GM19238 (cell line): Measurements from ENCODE around the gene BCAS3.
"Not testable (repeated sequence)": the region's sequence is repeated elsewhere in the genome, so short reads cannot be mapped to it uniquely, and the experiment has no call there.

Experiments
- DNase-seq: peaks from one replicate; pipeline ENCODE4 v3.0.0; 2011; ENCODE audit warnings: low spot score; ENCODE audit not compliant: insufficient read length

The BCAS3 gene

GRCh38 chr17:60863892-60864707, 186.4 kb downstream of the BCAS3 start:
- DNase-seq: no peak

GRCh38 chr17:60864708-60865005, 187.0 kb downstream of the BCAS3 start:
- DNase-seq: no peak

- no peak for DNase-seq
These were observed 197.1 kb downstream of the BCAS3 start for GRCh38 chr17:60874772-60875171.

GRCh38 chr17:60886731-60887613, 209.3 kb downstream of the BCAS3 start:
- DNase-seq: not testable (repeated sequence)

- no peak for DNase-seq
These were observed 210.0 kb downstream of the BCAS3 start for GRCh38 chr17:60887614-60888028.

- DNase-seq: no peak
These were observed 211.4 kb downstream of the BCAS3 start for GRCh38 chr17:60888812-60889709.

GRCh38 chr17:60891149-60891548, 213.5 kb downstream of the BCAS3 start:
- DNase-seq: no peak

GRCh38 chr17:60893475-60893874, 215.8 kb downstream of the BCAS3 start:
- DNase-seq: no peak

GRCh38 chr17:60896996-60897395, 219.3 kb downstream of the BCAS3 start:
- no peak for DNase-seq

GRCh38 chr17:60899115-60899514, 221.5 kb downstream of the BCAS3 start:
- DNase-seq: no peak

- DNase-seq: no peak
These were observed 223.0 kb downstream of the BCAS3 start for GRCh38 chr17:60900688-60901087.

GRCh38 chr17:60901242-60901641, 223.6 kb downstream of the BCAS3 start:
- DNase-seq: no peak

GRCh38 chr17:60901806-60902205, 224.2 kb downstream of the BCAS3 start:
- no peak for DNase-seq

GRCh38 chr17:60902399-60902798, 224.7 kb downstream of the BCAS3 start:
- no peak for DNase-seq

GRCh38 chr17:60904582-60904981, 226.9 kb downstream of the BCAS3 start:
- no peak for DNase-seq

- no peak for DNase-seq
These were observed 228.1 kb downstream of the BCAS3 start for GRCh38 chr17:60905709-60906108.

- DNase-seq: no peak
These were observed 230.7 kb downstream of the BCAS3 start for GRCh38 chr17:60908324-60908723.

- DNase-seq: no peak
These were observed 231.8 kb downstream of the BCAS3 start for GRCh38 chr17:60909405-60909804.

GRCh38 chr17:60910415-60910814, 232.8 kb downstream of the BCAS3 start:
- no peak for DNase-seq

GRCh38 chr17:60914078-60914477, 236.4 kb downstream of the BCAS3 start:
- DNase-seq: no peak

GRCh38 chr17:60916043-60916442, 238.4 kb downstream of the BCAS3 start:
- no peak for DNase-seq

GRCh38 chr17:60920107-60920506, 242.5 kb downstream of the BCAS3 start:
- DNase-seq: no peak
